HG03095 (cell line): ENCODE results near the gene PRKAG2.
"Not testable (repeated sequence)": the region's sequence is repeated elsewhere in the genome, so short reads cannot be mapped to it uniquely, and the experiment has no call there.

Source experiments
- ATAC-seq: cut with Tn5 transposase; IDR thresholded peaks from one replicate; pipeline ENCODE4 v1.9.1; 2021; ENCODE audit warnings: moderate library complexity; ENCODE audit not compliant: unreplicated experiment

The PRKAG2 gene

DNA sequence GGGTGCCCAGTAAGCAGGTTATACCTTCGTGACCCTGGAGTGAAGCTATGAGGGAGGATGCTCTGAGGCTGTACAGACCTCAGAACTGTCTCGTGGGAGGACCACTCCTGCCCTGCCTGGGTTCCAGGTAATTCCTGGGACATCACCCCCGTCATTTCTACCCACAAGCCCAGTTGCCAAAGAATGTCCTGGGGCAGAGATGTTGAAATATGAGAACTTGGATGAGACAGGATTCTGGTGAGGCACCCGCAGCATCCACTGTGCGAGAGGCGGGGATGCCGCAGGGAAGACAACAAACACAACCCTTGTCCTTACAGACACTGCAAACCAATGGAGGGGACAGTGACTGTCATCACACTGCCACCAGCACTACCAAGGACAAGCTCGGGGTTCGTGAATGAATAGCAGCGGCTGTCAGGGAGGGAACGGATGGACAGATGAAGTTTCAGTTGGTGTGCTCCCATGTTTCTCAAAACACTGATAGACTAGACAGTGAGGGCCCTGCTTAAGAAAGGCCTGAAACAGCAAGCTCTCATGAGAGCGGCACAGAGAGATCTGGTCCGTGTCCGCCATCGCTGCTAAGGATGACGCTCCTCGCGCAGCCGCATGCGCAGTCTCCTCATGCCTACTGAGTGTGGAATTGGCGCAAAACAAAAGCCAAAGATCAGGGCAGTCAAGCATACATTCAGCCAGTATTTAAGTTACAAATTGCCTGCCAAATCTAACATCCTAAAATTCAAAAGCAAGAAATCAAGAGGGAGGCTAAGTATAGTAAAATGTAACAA lies 275.2 kb downstream of the PRKAG2 start:
- no peak for ATAC-seq

DNA sequence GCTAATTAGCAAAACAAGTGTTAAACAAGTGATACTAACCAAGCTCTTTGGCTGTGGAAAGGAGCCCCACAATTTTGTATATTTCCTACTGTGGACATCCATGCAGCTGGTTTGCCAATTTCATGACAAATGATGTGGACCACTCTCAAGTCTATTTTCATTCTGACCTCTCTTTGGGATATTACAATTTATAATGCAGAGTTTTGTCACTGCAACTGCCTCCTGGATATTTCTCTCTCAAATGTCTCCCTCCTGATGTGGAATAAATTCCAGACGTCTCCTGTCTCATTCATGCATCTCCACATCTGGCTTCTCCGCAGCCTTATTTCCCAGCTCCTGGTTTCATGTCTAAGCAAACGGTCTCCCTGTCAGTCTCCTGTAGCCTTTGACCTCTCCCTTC lies 276.6 kb downstream of the PRKAG2 start:
- no peak for ATAC-seq

DNA sequence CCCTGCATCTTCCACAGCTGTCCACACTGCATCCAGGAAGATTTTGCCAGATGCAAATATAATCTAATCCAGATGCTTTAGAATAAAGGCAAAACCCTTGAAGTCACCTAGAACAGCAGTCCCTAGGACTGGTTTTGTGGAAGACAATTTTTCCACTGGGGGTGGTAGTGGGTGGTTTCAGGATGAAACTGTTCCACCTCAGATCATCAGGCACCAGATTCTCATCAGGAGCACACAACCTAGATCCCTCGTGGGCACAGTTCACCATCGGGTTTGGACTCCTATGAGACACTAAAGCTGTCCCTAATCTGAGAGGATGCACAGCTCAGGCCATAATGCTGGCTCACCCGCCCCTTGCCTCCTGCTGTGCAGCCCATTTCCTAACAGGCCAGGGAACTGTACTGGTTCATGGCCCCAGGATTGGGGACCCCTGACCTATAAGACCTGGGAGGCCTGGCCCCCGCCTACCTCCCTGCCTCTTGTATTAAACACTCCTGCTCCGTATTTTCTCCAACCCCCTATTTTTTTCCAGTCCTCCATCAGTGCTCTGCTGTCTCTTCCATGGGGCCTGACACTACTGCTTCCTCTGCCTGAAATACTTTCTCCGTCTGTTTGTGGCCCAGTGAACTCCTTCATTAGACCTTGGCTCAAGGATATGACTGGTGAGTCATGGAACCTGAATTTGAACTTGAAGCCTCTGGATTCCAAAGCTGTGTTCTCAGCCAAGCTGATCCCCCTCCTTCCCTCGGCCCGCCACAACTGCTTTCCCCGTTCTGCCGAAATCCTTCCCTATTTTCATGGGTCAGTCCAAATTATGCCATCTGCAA lies 277.3 kb downstream of the PRKAG2 start:
- no peak for ATAC-seq

DNA sequence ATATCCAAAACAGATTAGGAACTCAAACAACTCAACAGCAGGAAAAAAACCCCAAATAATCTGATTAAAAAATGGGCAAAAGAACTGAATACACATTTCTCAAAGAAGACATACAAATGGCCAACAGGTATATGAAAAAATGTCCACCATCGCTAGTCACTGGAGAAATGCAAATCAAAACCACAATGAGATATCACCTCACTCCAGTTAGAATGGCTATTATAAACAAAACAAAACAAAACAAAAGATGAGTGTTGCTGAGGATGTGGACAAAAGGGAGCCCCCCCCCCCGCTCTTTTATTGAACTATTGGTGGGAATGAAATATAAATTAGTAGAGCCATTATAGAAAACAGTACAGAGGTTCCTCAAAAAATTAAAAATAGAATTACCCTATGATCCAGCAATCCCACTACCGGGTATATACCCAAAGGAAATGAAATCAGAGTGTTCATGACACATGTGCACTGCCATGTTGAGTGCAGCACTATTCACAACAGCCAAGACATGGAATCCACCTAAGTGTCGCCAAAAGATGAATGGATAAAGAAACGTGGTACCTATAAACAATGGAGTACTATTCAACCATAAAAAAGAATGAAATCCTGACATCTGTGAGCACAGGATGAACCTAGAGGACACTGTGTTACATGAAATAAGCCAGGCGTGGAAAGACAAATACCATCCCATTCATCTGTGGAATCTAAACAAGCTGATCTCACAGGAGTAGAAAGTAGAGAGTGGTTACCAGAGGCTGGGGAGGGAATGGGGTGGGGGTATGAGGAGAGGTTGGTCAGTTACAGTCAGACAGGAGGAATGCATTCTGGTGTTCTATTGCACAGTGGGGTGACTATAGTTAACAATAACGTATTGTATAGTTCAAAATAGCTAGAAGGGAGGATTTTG lies 279.1 kb downstream of the PRKAG2 start:
- no peak for ATAC-seq

DNA sequence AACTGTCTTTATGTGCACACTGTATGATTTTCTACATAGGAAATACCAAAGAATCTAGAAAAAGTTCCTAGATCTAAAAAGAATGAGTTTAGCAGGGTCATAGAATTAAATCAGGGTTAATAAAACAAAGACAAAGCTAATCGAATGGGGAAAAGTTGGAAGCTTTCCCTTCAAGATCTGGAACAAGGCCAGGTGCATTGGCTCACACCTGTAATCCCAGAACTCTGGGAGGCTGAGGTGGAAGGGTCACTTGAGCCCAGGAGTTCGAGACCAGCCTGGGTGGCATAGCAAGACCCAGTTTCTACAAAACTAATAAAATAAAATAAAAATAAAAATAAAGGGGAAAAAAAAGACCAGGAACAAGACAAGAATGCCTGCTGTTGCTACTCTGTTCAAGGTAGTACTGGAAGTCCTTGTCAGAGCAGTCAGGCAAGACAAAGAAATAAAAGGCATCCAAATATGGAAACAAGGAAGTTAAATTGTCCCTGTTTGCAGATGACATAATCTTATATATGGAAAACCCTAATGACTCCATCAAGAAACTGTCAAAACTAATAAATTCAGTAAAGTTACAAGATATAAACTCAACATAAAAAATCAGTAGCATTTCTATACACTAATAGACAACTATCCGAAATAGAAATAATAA lies 281.1 kb downstream of the PRKAG2 start:
- ATAC-seq: no peak

DNA sequence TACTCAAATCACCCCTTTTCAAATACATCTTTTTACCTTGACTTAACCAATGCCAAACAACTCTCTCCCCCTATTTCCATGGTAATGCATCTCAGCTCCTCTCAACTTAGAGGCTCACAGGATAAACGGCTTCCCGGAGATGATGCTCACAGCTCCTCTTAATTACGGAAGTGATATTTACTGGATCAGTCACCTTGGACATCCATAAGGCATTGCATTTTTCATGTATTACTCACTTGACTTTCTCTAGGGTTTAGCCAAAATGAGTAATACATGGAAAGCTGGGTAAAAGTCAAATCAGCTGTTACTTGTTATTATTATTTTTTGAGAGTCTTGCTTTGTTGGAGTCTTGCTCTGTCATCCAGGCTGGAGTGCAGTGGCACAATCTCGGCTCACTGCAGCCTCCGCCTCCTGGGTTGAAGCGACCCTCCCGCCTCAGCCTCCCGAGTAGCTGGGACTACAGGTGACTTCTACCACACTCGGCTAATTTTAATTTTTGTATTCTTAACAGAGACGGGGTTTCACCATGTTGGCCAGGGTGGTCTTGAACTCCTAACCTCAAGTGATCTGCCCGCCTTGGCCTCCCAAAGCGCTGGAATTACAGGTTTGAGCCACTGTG lies 283.9 kb downstream of the PRKAG2 start:
- ATAC-seq: no peak

DNA sequence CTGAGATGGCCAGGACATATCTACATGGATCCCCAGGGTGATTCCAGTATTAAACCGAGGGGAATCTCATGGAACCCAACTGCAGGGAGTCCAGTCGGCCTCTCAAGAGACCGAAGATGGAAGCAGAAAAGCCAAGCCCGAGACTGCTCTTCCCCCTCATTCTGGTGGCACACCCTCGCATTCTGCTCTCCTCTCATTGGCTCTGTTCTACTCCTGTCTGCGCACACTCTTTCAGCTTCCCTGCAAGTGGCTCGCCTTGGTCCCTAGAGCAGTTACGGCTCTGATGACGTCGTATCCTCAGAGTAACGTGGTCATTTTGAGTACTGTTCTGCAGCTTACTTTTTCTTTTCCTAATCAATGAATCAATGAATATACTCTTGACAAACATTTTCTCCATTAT lies 284.6 kb downstream of the PRKAG2 start:
- ATAC-seq: no peak

DNA sequence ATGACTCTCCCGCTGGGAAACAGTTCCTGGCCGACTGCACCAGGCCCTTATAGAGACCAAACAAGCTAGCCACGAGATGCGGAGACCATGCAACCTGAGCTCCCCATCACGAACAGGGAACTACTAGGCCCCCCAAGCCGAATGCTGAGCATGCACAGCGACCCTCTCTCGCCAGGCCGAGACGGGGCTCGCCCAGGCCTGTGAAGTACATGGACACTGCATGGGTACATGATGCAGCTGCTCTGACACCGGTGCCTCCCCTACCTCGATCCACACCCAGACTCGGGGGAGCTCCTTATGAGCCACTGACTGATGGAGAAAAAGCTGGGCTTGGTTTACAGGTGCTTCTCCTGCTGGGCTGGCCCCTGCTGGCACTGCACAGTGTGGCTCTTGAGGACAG lies 285.0 kb downstream of the PRKAG2 start:
- no peak for ATAC-seq

DNA sequence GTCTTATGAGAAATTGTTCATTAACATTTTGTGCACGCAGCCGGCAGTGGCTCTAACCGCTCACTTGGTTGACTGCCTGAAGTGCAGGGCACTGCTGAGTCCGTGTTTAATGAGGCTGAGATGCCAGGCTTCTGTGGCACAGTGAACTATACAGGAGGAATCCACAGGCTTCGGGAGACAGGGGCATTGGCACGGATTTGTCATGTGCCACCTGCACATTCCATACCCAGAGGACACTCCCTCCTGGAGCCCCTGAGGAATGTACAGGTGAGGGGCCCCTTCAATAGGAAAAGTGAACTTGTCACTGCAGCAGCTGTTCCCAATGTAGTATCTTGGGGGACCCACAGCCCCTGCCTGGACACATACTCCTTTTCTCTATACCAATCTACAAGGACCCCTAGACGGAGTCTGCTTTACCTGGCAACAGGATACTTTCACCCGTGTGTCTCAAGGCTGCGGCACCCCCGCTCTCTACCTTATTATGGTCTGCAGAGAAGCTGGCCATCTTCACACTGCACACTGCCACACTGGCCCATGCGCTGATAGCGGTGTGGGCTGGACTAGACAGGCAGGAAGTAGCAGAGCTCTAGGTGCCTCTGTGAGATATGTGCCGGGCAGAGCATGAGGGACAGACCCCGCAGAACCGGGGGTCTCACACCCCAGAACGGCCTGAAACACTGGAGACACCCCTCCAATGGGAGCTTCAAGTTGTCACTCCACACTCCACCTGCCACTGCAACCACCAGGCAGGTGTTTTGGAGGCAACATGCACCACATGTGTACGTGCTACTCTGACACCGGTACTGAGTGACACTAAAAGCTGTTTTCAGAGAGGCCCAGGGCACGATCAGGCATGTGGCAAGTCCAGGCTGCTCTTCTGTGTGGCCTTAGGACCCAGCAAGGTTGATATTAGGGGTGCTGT lies 285.8 kb downstream of the PRKAG2 start:
- peak; percentile 26 for ATAC-seq

DNA sequence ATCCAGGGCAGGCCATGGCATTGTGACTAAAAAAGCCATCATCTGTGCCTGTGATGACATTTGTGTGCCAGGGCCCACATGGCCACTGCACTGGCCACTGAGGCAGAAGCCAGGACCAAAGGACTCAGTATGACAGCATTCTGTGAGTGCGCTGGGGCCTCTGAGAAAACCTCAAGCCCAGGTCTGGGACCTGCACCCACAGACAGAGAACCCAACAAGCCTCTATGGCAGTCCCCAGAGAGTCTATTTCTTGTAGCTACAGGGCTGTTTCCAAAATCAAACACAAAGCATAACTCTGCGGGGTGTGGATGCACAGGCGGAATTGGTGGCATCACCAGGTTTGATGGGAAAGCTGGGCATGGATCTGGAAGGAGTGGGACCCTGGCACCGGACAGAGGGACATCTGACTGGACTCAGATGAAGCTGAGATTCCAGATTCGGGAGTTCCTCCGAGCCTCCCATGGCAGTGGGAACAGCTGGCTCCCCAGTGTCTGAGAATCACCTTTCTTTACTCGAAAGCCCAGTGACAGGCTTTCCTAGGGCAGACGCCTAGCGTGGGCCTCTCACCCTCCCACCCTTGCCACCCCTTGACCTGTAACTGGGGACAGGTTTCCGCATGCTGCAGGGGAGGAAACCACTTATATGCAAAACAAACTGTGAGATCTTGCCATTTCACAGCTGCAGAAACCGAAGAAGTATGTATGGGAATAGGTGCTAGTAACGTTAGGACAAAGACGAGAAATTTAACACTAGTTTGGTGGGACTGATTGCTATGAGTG lies 286.7 kb downstream of the PRKAG2 start:
- ATAC-seq: peak; percentile 74

DNA sequence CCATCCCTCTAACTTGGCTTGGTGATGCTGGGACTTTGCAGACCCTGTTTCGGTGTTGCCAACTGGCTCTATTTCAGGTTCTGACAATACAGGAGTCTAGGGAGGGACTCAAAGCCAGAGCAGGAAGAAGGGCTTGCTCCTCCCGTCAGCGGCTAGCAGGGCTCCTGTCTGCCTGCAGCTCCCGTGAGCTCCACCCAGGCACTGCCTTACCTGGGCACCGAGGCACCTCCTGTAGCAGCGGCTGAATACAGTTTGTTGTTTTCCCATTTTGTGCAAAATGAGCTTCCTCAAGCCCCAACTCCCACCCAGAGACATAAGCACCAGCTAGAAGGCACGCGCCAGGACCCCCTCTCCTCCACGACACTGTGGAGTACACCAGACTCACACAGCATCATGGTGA lies 287.9 kb downstream of the PRKAG2 start:
- no peak for ATAC-seq

DNA sequence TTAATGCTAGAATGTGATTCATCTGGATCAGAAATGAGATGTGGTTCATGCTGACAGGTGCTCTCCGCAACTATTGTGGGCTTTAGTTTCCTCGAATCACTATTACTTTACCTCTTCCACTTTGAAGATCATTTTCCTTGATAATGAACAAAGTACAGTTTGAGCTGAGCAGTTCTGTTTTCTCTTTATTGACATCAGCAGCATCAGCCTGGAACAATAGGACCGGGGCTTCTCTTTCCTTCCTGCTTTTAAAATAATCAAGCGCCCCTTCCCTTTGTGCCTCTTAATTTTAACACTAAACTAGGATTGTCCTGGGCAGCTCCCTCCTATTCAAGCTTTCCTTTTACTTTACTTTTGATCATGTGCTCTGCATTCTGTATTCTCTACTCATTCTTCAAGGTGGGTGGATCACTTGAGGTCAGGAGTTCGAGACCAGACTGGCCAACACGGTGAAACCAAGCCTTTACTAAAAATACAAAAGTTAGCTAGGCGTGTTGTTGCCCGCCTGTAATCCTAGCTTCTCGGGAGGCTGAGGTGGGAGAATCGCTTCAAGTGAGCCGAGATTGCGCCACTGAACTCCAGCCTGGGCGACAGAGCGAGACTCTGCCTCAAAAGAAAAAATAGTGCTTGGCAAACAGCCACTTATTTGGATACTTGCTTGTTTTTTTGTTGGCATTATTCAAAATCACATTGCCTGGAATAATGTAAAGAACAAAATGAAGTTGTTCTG lies 290.2 kb downstream of the PRKAG2 start:
- no peak for ATAC-seq

DNA sequence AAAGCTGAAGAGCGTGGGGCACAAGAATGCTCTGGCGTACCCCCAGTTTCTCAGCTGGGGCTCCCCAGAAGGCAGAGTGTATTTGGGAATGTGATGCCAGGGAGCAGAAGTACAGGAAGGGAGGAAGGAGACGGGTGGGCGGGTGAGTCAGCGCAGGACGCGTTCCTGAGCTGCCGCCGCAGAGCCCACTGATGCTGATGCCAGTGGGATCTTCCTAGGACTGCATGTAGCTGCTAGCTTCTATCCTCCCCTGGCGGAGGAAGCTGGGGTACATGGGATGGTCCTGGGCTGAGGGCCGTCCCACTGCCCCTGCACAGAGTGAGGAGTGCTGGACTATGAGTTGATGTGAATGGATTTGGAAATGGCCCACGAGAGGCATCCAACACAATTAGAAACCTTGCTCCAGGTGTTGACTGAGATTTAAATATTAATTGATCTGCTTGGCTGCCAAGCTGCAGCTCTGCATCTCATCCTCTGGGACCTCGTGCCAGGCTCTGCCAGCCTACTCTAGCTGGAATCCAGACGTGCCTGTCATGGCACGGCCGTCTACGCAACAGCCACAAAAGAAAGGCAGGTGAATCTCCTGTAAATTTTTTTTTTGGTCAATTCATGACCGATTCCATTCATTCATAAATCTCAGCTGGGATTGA lies 291.0 kb downstream of the PRKAG2 start:
- ATAC-seq: no peak

DNA sequence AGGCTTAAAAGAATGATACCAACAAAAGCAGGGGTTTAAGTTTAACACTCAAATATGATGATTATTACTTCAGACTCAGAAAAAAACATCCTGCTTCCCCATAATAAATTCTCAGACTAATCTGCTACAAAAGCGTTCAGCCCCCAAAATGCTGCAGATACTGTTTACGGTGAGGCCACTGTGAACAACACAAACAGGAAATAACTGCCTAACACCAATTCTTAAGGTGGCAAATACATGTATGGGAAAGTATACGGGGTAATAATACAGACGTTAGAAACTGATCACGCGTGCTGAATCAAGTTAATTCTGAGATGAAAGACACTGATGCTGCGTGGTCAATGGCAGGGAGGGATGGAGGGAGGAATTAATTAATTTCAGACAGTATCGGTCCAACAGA lies 295.2 kb downstream of the PRKAG2 start:
- no peak for ATAC-seq

DNA sequence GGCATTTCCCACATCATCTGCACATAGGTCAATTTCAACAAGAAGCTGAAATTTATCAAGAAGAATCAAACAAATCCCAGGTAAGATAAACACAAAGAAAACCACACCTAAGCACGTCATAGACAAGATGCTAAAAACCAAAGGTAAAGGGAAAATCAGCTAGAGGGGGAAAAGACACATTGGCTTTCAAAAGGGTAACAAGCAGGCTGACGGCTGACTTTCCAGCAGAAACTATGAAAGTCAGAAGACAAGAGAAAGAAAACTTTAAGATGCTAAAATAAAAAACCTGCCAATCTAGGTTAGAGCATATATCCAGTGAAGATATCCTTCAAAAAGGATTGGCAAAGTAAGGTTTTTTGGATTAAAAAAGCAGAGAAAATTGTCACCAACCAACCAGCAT lies 297.3 kb downstream of the PRKAG2 start:
- no peak for ATAC-seq

DNA sequence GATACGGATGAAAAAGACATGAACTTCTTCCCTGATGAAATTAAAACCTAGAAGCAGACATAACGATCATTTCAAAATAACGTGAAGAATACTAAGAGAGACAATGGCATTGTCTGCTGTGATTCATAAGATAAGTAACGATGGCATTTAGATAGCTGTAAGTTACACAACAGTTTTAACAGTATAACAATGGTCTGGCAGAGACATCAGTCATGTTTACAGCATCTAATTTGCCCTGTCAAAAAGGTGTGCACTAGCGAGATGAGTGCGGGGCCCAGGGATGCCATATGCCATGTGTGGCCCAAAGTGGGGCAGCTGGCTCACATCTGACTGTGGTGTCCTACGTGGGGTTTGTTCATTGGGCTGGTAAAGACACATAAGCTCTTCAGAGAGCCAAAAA lies 301.5 kb downstream of the PRKAG2 start:
- ATAC-seq: no peak

DNA sequence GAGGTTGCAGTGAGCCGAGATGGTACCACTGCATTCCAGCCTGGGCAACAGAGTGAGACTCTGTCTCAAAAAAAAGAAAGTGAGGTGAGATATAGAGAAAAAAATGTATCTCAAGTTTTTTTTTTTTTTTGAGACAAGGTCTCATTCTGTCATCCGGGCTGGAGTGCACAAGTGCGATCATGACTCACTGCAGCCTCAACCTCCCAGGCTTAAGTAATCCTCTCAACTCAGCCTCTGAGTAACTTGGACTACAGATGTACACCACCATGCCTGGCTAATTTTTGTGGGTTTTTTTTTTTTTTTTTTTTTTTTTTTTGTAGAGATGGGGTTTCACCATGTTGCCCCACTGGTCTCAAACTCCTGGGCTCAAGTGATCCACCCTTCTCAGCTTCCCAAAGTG lies 303.9 kb downstream of the PRKAG2 start:
- ATAC-seq: not testable (repeated sequence)
